ENCODE results near the gene KRTAP19-1.

KRTAP19-1 gene

DNA sequence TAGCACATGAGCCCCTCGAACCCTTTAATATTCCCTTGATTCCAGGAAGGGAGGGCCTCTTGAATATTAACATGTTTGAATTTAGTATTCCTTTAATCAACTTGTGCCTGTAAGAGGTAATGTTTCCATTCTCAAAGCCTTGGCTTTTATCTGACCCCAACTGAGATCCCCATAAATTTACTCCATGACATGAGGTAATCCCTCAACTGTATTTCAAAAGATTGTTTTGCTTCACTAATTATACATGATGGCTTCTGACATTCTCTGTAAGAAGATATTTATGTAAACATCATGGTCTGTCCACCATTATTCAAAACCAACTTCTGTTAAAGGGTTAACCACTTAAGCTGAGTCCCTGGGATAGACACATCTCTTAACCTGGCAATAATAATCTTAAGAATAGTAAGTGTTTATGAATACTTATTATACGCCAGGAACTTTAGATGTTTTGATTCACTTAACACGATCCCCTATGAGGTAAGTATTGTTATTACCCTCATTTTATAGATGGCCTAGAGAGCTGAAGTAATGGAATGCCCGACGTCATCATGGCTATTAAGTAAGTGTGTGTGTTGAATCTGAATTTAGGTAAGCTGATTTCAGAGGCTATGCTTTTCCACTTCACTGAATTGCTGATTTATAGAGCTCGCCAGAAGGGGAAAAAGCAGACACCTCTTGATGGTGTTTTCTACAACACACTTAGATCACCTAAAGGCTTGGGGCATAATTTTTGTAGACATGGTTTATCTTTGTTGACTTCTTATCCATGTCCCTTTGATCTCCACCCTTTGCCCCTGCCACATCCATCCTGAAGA, 11.1 kb downstream of the KRTAP19-1 start:
- no peaks in the 10 kb centered on the region for H3K27me3 ChIP-seq (ENCODE audit: low read length)
- H3K9me2 ChIP-seq (replicated peaks; ENCODE audit: insufficient read depth, low read length), result no peaks in the 10 kb centered on the region
- no peaks in the 10 kb centered on the region for H4K20me1 ChIP-seq (ENCODE audit: low read depth, low read length)
- no peak overlapping the region for H2AFZ ChIP-seq (ENCODE audit: low read depth, low read length, severe bottlenecking)
- H3F3A ChIP-seq (ENCODE audit: insufficient read depth), result no peaks in the 10 kb centered on the region
- H3K27ac ChIP-seq (ENCODE audit: low read depth, low read length), result no peak overlapping the region
- H3K9ac ChIP-seq (ENCODE audit: low read length), result no peak overlapping the region
- H3K36me3 ChIP-seq (ENCODE audit: low read length), result no peaks in the 10 kb centered on the region
- no peak overlapping the region for H3K4me2 ChIP-seq (ENCODE audit: low read depth, low read length, poor library complexity, severe bottlenecking)
- no peaks in the 10 kb centered on the region for H3K79me2 ChIP-seq (ENCODE audit: insufficient read depth, low read length)
- H3K9me3 ChIP-seq (ENCODE audit: insufficient read depth, low read length), result no peaks in the 10 kb centered on the region
- no peak overlapping the region for H3K4me3 ChIP-seq (ENCODE audit: insufficient read depth, low read length, poor library complexity, severe bottlenecking)
- TF ChIP-seq EZH2phosphoT487 (conservative IDR thresholded peaks at IDR 0.05; ENCODE audit: low read length), result no peak
- TF ChIP-seq, protein P1, sequence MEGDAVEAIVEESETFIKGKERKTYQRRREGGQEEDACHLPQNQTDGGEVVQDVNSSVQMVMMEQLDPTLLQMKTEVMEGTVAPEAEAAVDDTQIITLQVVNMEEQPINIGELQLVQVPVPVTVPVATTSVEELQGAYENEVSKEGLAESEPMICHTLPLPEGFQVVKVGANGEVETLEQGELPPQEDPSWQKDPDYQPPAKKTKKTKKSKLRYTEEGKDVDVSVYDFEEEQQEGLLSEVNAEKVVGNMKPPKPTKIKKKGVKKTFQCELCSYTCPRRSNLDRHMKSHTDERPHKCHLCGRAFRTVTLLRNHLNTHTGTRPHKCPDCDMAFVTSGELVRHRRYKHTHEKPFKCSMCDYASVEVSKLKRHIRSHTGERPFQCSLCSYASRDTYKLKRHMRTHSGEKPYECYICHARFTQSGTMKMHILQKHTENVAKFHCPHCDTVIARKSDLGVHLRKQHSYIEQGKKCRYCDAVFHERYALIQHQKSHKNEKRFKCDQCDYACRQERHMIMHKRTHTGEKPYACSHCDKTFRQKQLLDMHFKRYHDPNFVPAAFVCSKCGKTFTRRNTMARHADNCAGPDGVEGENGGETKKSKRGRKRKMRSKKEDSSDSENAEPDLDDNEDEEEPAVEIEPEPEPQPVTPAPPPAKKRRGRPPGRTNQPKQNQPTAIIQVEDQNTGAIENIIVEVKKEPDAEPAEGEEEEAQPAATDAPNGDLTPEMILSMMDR (IDR thresholded peaks at IDR 0.05; ENCODE audit: insufficient read depth, low read length, poor library complexity, severe bottlenecking), result no peak

DNA sequence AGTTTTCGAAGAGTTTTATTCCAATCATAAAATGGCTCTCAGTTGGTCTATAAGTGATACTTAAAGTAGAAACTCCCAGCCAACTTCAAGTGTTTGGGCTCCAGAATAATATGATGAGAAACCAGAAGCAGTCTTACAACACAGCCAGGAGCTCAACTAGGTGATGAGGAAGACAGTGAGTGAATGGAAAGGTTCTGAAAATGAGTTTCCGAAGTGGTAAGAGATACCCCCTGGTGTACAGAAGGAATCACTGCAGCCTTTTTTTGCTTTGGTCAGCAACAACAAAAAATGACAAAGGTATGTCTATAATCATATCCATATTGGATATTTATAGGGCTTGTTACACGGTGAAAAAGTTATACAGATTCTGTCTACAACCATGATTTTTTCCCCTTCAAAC, 16.5 kb downstream of the KRTAP19-1 start:
- no peaks in the 10 kb centered on the region for H3K9me2 ChIP-seq (replicated peaks; ENCODE audit: insufficient read depth, low read length)
- no peaks in the 10 kb centered on the region for H3K79me2 ChIP-seq (ENCODE audit: insufficient read depth, low read length)
- no peak overlapping the region for H3K27ac ChIP-seq (ENCODE audit: low read depth, low read length)
- TF ChIP-seq, protein P1 (IDR thresholded peaks at IDR 0.05; ENCODE audit: insufficient read depth, low read length, poor library complexity, severe bottlenecking), result peak; percentile 39
- TF ChIP-seq EZH2phosphoT487 (conservative IDR thresholded peaks at IDR 0.05; ENCODE audit: low read length), result no peak
- no peak overlapping the region for H3K9ac ChIP-seq (ENCODE audit: low read length)
- no peaks in the 10 kb centered on the region for H3F3A ChIP-seq (ENCODE audit: insufficient read depth)
- H3K27me3 ChIP-seq (ENCODE audit: low read length), result no peaks in the 10 kb centered on the region
- no peak overlapping the region for H2AFZ ChIP-seq (ENCODE audit: low read depth, low read length, severe bottlenecking)
- no peaks in the 10 kb centered on the region for H4K20me1 ChIP-seq (ENCODE audit: low read depth, low read length)
- no peaks in the 10 kb centered on the region for H3K9me3 ChIP-seq (ENCODE audit: insufficient read depth, low read length)
- H3K4me3 ChIP-seq (ENCODE audit: insufficient read depth, low read length, poor library complexity, severe bottlenecking), result no peak overlapping the region
- H3K4me2 ChIP-seq (ENCODE audit: low read depth, low read length, poor library complexity, severe bottlenecking), result no peak overlapping the region
- no peaks in the 10 kb centered on the region for H3K36me3 ChIP-seq (ENCODE audit: low read length)

DNA sequence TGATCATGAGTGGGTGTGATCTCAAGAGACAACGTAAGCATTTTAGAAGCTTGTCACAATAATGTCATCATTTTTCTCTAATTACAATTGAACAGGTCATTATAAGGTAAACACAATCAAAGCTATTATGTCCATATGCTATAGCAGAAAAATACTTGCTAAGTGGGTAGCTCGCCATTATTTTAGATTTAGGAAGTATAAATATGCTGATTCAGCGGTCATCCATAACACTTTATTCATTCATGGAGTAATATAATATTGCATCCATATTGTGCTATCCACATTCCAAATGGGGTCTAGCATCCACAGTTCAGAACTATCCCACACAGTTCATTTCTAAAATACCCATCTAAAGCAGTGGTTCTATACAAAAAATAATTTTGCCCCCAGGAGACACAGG, 31.7 kb downstream of the KRTAP19-1 start:
- no peak overlapping the region for H3K4me2 ChIP-seq (ENCODE audit: low read depth, low read length, poor library complexity, severe bottlenecking)
- no peak overlapping the region for H3K9ac ChIP-seq (ENCODE audit: low read length)
- no peaks in the 10 kb centered on the region for H3K27me3 ChIP-seq (ENCODE audit: low read length)
- no peak overlapping the region for H3K4me3 ChIP-seq (ENCODE audit: insufficient read depth, low read length, poor library complexity, severe bottlenecking)
- H3F3A ChIP-seq (ENCODE audit: insufficient read depth), result no peaks in the 10 kb centered on the region
- no peak overlapping the region for H2AFZ ChIP-seq (ENCODE audit: low read depth, low read length, severe bottlenecking)
- H3K27ac ChIP-seq (ENCODE audit: low read depth, low read length), result no peak overlapping the region
- H3K9me2 ChIP-seq (replicated peaks; ENCODE audit: insufficient read depth, low read length), result no peaks in the 10 kb centered on the region
- TF ChIP-seq, protein P1 (IDR thresholded peaks at IDR 0.05; ENCODE audit: insufficient read depth, low read length, poor library complexity, severe bottlenecking), result no peak
- no peak for TF ChIP-seq EZH2phosphoT487 (conservative IDR thresholded peaks at IDR 0.05; ENCODE audit: low read length)
- no peaks in the 10 kb centered on the region for H4K20me1 ChIP-seq (ENCODE audit: low read depth, low read length)
- H3K79me2 ChIP-seq (ENCODE audit: insufficient read depth, low read length), result no peaks in the 10 kb centered on the region
- H3K36me3 ChIP-seq (ENCODE audit: low read length), result no peaks in the 10 kb centered on the region
- no peaks in the 10 kb centered on the region for H3K9me3 ChIP-seq (ENCODE audit: insufficient read depth, low read length)

Data from SU-DHL-6 (cell line).